KMS-11 (cell line): ENCODE results near the gene ANKRD13B.

ENCODE experiments used
- H2AFZ ChIP-seq: fragments of 200-600 bp; sonication (generic); 2 replicates; pipeline ENCODE4 v1.6.1; 2016; ENCODE audit warnings: antibody characterized with exemption, mixed run types, low read depth
- H3K27ac ChIP-seq: fragments of 200-600 bp; sonication (generic); 2 replicates; pipeline ENCODE4 v1.6.1; 2016; ENCODE audit warnings: mild to moderate bottlenecking, mixed run types
- H3K27me3 ChIP-seq: fragments of 200-600 bp; sonication (generic); 2 replicates; pipeline ENCODE4 v1.6.1; 2017; ENCODE audit warnings: mild to moderate bottlenecking, low read depth, mixed run types, moderate library complexity; ENCODE audit not compliant: insufficient read depth
- H3K36me3 ChIP-seq: fragments of 200-600 bp; sonication (generic); 2 replicates; pipeline ENCODE4 v1.6.1; 2017; ENCODE audit warnings: mild to moderate bottlenecking, mixed run types; ENCODE audit not compliant: insufficient read depth
- H3K4me1 ChIP-seq: fragments of 200-600 bp; sonication (generic); 2 replicates; pipeline ENCODE4 v1.6.1; 2016; ENCODE audit warnings: mild to moderate bottlenecking, low read depth, mixed run types; ENCODE audit not compliant: poor library complexity, severe bottlenecking
- H3K4me2 ChIP-seq: fragments of 200-600 bp; sonication (generic); 2 replicates; pipeline ENCODE4 v1.7.0; 2016; ENCODE audit warnings: mild to moderate bottlenecking, mixed run types
- H3K4me3 ChIP-seq: fragments of 200-600 bp; sonication (generic); IDR thresholded peaks from 2 replicates; pipeline ENCODE4 v1.6.1; 2017; ENCODE audit warnings: low read depth, low read length, mixed read lengths; ENCODE audit not compliant: insufficient read depth
- H3K79me2 ChIP-seq: fragments of 200-600 bp; sonication (generic); 2 replicates; pipeline ENCODE4 v1.6.1; 2016; ENCODE audit warnings: low read depth, mixed run types; ENCODE audit not compliant: insufficient read depth
- H3K9ac ChIP-seq: fragments of 200-600 bp; sonication (generic); 2 replicates; pipeline ENCODE4 v1.6.1; 2016; ENCODE audit warnings: mild to moderate bottlenecking, mixed run types
- H4K20me1 ChIP-seq: fragments of 200-600 bp; sonication (generic); 2 replicates; pipeline ENCODE4 v1.6.1; 2016; ENCODE audit warnings: mild to moderate bottlenecking, mixed run types; ENCODE audit not compliant: insufficient read depth
- CTCF ChIP-seq: fragments of 200-600 bp; sonication (generic); conservative IDR thresholded peaks from 2 replicates; pipeline ENCODE4 v1.6.1; 2017; ENCODE audit warnings: low read depth, mild to moderate bottlenecking, antibody characterized with exemption, low read length, moderate library complexity, mixed read lengths

ANKRD13B gene

GRCh38 chr17:29559640-29560039 lies 33.3 kb upstream of the ANKRD13B start:
- Histone ChIP-seq H3K4me1 (peaks cover 12% of the 10 kb centered on the region), H3K4me2 (no peak overlapping the region), H3K4me3 (no peak overlapping the region), H2AFZ (no peak overlapping the region), H4K20me1 (no peaks in the 10 kb centered on the region), H3K27me3 (no peaks in the 10 kb centered on the region), H3K9ac (no peak overlapping the region), H3K79me2 (peaks cover 8% of the 10 kb centered on the region; the same call in 1 of the 2 replicates), H3K27ac (no peak overlapping the region), H3K36me3 (no peaks in the 10 kb centered on the region)
- no peak for TF ChIP-seq CTCF

GRCh38 chr17:29560316-29560715 lies 32.6 kb upstream of the ANKRD13B start:
- H3K4me3 ChIP-seq: no peak overlapping the region
- TF ChIP-seq CTCF: no peak
- peaks cover 11% of the 10 kb centered on the region; the same call in 1 of the 2 replicates for H3K79me2 ChIP-seq
- H3K9ac ChIP-seq: no peak overlapping the region
- no peak overlapping the region for H2AFZ ChIP-seq
- no peaks in the 10 kb centered on the region for H3K36me3 ChIP-seq
- no peak overlapping the region for H3K27ac ChIP-seq
- no peak overlapping the region for H3K4me2 ChIP-seq
- H3K27me3 ChIP-seq: no peaks in the 10 kb centered on the region
- H4K20me1 ChIP-seq: no peaks in the 10 kb centered on the region
- peaks cover 19% of the 10 kb centered on the region for H3K4me1 ChIP-seq

- TF ChIP-seq CTCF: no peak
- no peak overlapping the region for H3K4me3 ChIP-seq
These were observed 31.1 kb upstream of the ANKRD13B start for GRCh38 chr17:29561554-29562517.

GRCh38 chr17:29562615-29563014 lies 30.3 kb upstream of the ANKRD13B start:
- H3K27me3 ChIP-seq: no peaks in the 10 kb centered on the region
- H3K36me3 ChIP-seq: no peaks in the 10 kb centered on the region
- H3K27ac ChIP-seq: no peak overlapping the region
- no peak overlapping the region for H3K4me2 ChIP-seq
- no peak for TF ChIP-seq CTCF
- H3K4me3 ChIP-seq: no peak overlapping the region
- H3K4me1 ChIP-seq: peaks cover 20% of the 10 kb centered on the region
- no peaks in the 10 kb centered on the region for H4K20me1 ChIP-seq
- H2AFZ ChIP-seq: no peak overlapping the region
- H3K9ac ChIP-seq: no peak overlapping the region
- peaks cover 11% of the 10 kb centered on the region; the same call in 1 of the 2 replicates for H3K79me2 ChIP-seq

More at GRCh38 chr17:29561554-29562517, 31.1 kb upstream of the ANKRD13B start:
- Histone ChIP-seq H3K27ac (no peak overlapping the region), H2AFZ (no peak overlapping the region), H3K79me2 (peaks cover 11% of the 10 kb centered on the region; the same call in 1 of the 2 replicates), H4K20me1 (no peaks in the 10 kb centered on the region), H3K27me3 (no peaks in the 10 kb centered on the region), H3K36me3 (no peaks in the 10 kb centered on the region), H3K4me1 (peaks cover 20% of the 10 kb centered on the region), H3K4me2 (no peak overlapping the region), H3K9ac (no peak overlapping the region)
